HG03175 (cell line): ENCODE data around the gene TADA2A.
"Not testable (repeated sequence)": the region's sequence is repeated elsewhere in the genome, so short reads cannot be mapped to it uniquely, and the experiment has no call there.

Experiments
- ATAC-seq: cut with Tn5 transposase; IDR thresholded peaks from one replicate; pipeline ENCODE4 v1.9.1; 2021; ENCODE audit warnings: mild to moderate bottlenecking, moderate library complexity; ENCODE audit not compliant: unreplicated experiment

The TADA2A gene

GRCh38 chr17:37490638-37491614 is 84.2 kb downstream of the TADA2A start:
- no peak for ATAC-seq

GRCh38 chr17:37492167-37492566 is 85.5 kb downstream of the TADA2A start:
- ATAC-seq: no peak

- no peak for ATAC-seq
Measured at GRCh38 chr17:37493249-37494027, 86.8 kb downstream of the TADA2A start.

GRCh38 chr17:37494401-37494831 is 87.7 kb downstream of the TADA2A start:
- ATAC-seq: no peak

- no peak for ATAC-seq
Measured at GRCh38 chr17:37494971-37495370, 88.3 kb downstream of the TADA2A start.

GRCh38 chr17:37500378-37500777 is 93.7 kb downstream of the TADA2A start:
- ATAC-seq: no peak

GRCh38 chr17:37502009-37502936 is 95.6 kb downstream of the TADA2A start:
- ATAC-seq: no peak

GRCh38 chr17:37503148-37503547 is 96.5 kb downstream of the TADA2A start:
- ATAC-seq: no peak

- ATAC-seq: no peak
Measured at GRCh38 chr17:37505333-37505732, 98.6 kb downstream of the TADA2A start.

- ATAC-seq: no peak
Measured at GRCh38 chr17:37506678-37507077, 100.0 kb downstream of the TADA2A start.

- ATAC-seq: no peak
Measured at GRCh38 chr17:37507111-37507510, 100.4 kb downstream of the TADA2A start.

- ATAC-seq: no peak
Measured at GRCh38 chr17:37510056-37510455, 103.4 kb downstream of the TADA2A start.

- not testable (repeated sequence) for ATAC-seq
Measured at GRCh38 chr17:37511642-37512041, 105.0 kb downstream of the TADA2A start.

- ATAC-seq: no peak
Measured at GRCh38 chr17:37512442-37513068, 105.9 kb downstream of the TADA2A start.

- no peak for ATAC-seq
Measured at GRCh38 chr17:37513711-37514110, 107.0 kb downstream of the TADA2A start.

- ATAC-seq: no peak
Measured at GRCh38 chr17:37516127-37516571, 109.5 kb downstream of the TADA2A start.

GRCh38 chr17:37517881-37518280 is 111.2 kb downstream of the TADA2A start:
- ATAC-seq: no peak

- ATAC-seq: no peak
Measured at GRCh38 chr17:37518826-37519225, 112.1 kb downstream of the TADA2A start.

- ATAC-seq: no peak
Measured at GRCh38 chr17:37519251-37519985, 112.7 kb downstream of the TADA2A start.
